NCI-H748 (cell line): ENCODE results near the gene ZBTB33.

ENCODE experiments used
- DNase-seq: peaks from one replicate; lab custom pipeline; 2025; ENCODE audit not compliant: unreplicated experiment; lab: John Stamatoyannopoulos, UW

ZBTB33 gene

GRCh38 chrX:120304256-120304655, 53.6 kb downstream of the ZBTB33 start:
- DNase-seq = no peak

GRCh38 chrX:120305531-120306141, 55.0 kb downstream of the ZBTB33 start:
- DNase-seq = no peak

GRCh38 chrX:120306630-120307029, 56.0 kb downstream of the ZBTB33 start:
- no peak for DNase-seq
